Skeletal muscle cell (primary cell): ENCODE data around the gene LMNA.
"Not testable (repeated sequence)": the region's sequence is repeated elsewhere in the genome, so short reads cannot be mapped to it uniquely, and the experiment has no call there.

ENCODE experiments used
- DNase-seq: peaks from one replicate; pipeline ENCODE4 v3.0.0-alpha.2; 2010; ENCODE audit warnings: low read depth
- H3K4me3 ChIP-seq: 2 replicates; pipeline ENCODE4 v1.5.1; 2011; ENCODE audit warnings: low read depth, mild to moderate bottlenecking, control low read depth, low read length, moderate library complexity

LMNA gene

DNA sequence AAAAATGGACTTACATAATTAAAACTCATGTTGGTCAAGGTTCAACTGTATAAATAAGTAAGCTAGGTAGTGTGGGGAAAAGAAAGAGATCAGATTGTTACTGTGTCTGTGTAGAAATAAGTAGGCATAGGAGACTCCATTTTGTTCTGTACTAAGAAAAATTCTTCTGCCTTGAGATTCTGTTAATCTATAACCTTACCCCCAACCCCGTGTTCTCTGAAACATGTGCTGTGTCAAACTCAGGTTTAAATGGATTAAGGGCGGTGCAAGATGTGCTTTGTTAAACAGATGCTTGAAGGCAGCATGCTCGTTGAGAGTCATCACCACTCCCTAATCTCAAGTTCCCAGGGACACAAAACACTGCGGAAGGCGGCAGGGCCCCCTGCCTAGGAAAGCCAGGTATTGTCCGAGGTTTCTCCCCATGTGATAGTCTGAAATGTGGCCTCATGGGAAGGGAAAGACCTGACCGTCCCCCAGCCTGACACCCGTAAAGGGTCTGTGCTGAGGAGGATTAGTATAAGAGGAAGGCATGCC is 66.9 kb downstream of the LMNA start:
- not testable (repeated sequence) for H3K4me3 ChIP-seq, DNase-seq

DNA sequence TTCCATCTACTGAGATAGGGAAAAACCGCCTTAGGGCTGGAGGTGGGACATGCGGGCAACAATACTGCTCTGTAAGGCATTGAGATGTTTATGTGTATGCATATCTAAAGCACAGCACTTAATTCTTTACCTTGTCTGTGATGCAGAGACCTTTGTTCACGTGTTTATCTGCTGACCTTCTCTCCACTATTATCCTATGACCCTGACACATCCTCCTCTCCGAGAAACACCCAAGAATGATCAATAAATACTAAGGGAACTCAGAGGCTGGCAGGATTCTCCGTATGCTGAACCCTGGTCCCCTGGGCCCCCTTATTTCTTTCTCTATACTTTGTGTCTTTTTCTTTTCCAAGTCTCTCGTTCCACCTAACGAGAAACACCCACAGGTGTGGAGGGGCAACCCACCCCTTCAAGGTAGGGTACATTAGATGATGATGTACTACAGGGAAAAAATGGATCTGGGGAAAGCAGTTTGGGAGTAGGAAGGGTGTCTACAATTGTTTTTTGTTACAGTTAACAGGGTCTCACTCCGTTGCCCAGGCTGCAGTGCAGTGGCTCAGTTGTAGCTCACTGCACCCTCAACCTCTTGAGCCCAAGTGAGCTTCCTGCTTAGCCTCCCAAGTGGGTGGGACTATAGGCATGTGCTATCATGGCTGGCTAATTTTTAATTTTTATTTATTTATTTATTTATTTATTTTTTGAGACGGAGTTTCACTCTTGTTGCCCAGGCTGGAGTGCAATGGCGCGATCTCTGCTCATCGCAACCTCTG is 67.7 kb downstream of the LMNA start:
- DNase-seq, H3K4me3 ChIP-seq: not testable (repeated sequence)

DNA sequence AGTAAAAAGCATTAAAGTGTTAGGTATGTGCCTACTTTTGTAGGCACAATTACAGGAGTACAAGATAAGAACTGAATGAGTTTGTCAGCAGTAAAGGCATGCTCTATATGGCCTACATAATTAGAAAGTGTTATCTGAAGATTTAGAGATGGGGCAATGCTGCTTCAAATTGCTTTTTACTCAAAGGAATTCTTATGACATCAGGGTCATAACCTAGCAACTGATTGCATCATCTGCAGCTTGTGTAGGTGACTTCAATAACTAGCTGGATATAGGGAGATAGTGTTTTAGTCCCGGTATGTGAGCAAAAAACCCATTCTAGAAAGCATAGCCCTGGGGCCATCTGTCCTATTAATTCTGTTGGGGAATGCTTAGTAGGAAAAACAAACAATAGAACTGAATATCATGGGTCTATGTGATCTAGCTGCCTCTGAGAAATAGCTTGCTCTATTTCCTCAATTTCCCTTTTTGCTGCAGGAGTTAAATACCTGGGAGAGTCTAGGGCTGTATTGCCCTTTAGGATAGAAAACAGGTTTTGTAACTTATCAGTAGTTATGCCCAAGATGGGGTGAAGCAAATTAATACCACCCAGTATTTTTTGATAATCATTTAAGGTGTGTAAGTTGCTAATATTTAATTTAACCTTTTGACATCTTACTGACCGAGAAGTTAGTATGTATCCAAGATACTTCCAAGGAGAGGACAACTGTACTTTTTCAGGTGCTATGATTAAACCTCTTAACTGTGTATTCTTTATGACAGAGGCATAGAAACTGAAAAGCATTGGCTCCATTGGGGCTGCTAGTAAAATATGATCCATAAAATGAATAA is 72.1 kb downstream of the LMNA start:
- not testable (repeated sequence) for DNase-seq, H3K4me3 ChIP-seq
